Prostate gland (tissue), 2 donors: ENCODE measurements around the gene NOCT.

Source experiments
- POLR2A ChIP-seq: fragments of 450-650 bp; IDR thresholded peaks from one replicate; pipeline ENCODE4 v1.6.1; 2016; ENCODE audit warnings: antibody characterized with exemption, mild to moderate bottlenecking
- TF ChIP-seq, protein P1 (sequence below), 4 experiments: fragments of 200-600 bp in 2 of 4; fragments of 450-650 bp in 2 of 4; sonication (generic) in 2 of 4; IDR thresholded peaks; 1 replicate in 3 of 4; 2 replicates in 1 of 4; pipeline ENCODE4 v1.5.1; 2016 to 2019; ENCODE audit warnings: antibody characterized with exemption in 4 of 4, mild to moderate bottlenecking in 2 of 4, moderate library complexity in 2 of 4

GRCh38 chr4:138967313-138967712 lies 48.3 kb upstream of the NOCT start:
- TF ChIP-seq POLR2A: no peak
- TF ChIP-seq, protein P1, sequence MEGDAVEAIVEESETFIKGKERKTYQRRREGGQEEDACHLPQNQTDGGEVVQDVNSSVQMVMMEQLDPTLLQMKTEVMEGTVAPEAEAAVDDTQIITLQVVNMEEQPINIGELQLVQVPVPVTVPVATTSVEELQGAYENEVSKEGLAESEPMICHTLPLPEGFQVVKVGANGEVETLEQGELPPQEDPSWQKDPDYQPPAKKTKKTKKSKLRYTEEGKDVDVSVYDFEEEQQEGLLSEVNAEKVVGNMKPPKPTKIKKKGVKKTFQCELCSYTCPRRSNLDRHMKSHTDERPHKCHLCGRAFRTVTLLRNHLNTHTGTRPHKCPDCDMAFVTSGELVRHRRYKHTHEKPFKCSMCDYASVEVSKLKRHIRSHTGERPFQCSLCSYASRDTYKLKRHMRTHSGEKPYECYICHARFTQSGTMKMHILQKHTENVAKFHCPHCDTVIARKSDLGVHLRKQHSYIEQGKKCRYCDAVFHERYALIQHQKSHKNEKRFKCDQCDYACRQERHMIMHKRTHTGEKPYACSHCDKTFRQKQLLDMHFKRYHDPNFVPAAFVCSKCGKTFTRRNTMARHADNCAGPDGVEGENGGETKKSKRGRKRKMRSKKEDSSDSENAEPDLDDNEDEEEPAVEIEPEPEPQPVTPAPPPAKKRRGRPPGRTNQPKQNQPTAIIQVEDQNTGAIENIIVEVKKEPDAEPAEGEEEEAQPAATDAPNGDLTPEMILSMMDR (IDR thresholded peaks at IDR 0.05): no peak
